HG03565 (cell line): ENCODE measurements around the gene APOL1.
"Not testable (repeated sequence)": the region's sequence is repeated elsewhere in the genome, so short reads cannot be mapped to it uniquely, and the experiment has no call there.

ENCODE experiments used
- ATAC-seq: cut with Tn5 transposase; IDR thresholded peaks from one replicate; pipeline ENCODE4 v1.9.1; 2021; ENCODE audit warnings: mild to moderate bottlenecking, moderate library complexity; ENCODE audit not compliant: unreplicated experiment

Gene APOL1

DNA sequence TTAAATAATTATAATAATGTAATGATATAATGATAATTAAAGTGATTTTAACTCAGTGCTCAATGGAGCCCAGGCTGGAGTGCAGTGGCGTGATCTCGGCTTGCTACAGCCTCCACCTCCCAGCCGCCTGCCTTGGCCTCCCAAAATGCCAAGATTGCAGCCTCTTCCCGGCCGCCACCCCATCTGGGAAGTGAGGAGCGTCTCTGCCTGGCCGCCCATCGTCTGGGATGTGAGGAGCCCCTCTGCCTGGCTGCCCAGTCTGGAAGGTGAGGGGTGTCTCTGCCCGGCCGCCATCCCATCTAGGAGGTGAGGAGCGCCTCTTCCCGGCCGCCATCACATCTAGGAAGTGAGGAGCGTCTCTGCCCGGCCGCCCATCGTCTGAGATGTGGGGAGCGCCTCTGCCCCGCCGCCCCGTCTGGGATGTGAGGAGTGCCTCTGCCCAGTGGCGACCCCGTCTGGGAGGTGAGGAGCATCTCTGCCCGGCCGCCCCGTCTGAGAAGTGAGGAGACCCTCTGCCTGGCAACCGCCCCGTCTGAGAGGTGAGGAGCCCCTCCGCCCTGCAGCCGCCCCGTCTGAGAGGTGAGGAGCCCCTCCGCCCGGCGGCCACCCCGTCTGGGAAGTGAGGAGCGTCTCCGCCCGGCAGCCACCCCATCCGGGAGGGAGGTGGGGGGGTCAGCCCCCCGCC is 37.6 kb downstream of the APOL1 start:
- ATAC-seq = not testable (repeated sequence)

DNA sequence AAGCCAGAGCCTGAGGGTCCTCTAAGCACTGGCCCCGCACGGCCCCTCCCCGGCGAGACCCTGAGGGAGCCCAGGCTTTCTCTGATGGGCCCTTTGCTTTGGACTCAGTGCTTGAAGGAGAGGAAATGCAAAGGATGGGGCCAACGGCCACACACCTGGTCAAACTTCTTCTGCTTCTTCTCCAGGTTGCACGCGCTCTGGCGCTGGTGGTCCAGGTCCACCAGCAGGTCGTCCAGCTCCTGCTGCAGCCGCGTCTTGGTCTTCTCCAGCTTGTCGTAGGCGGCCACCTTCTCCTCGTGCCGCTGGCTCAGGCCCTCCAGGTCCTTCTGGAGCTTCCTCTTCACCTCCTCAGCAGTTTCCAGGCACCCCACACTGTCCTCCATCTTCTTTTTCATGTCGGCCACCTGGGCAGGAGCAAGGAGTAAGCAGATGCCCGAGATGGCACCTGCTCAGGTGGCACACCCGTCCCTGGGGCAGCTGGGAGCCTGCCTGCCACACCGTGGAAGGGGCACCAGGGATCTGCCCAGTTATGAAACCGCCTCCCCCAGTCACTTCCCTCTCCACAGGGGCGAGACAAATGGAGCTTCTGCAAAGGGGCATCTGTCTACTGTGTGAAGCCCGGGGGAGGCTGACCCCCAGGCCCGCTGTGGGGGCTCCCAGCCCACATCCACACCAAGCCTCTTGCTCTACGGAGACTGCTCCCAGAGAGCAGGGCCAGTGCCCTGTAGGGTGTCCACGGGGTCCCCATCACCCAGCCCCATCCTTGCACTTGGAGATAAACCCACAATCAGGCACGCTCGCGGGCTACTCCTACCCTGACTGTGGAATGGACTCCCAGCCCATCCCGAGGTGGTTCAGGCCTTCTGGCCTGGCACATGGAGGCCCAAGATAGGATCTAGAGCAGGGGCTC is 39.2 kb downstream of the APOL1 start:
- ATAC-seq = no peak

DNA sequence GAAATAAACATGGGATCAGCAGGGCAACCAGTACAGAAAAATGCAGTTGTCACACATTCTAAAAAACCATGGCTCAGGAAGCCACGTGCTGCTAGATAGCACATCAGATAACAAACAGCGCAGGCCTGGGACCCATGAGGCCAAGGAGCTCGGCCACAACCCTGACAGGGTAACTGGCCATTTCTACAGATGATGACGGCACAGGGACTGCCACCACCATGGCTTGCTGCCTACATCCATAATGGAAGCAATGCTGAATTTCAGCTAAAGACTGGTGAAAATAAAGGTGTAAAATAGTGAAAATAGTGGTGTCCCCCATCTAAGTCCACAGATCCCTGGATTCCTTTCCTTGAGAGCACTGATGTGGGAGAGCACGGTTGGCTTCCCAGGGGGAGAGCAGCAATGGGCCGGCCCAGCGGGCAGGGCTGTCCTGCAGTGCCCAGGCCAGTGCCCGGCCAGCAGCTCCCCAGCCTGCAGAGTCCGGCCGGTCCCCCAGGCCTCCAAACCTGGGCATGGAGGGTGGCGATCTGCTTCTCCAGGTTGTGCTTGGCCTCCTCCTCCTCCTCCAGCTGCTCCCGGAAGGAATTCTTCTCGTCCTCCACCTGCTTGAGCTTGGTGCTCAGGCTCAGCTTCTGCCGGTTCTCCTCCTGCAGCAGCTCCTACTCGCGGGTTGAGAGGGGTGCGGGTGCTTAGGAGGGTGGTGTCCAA is 40.0 kb downstream of the APOL1 start:
- no peak for ATAC-seq

DNA sequence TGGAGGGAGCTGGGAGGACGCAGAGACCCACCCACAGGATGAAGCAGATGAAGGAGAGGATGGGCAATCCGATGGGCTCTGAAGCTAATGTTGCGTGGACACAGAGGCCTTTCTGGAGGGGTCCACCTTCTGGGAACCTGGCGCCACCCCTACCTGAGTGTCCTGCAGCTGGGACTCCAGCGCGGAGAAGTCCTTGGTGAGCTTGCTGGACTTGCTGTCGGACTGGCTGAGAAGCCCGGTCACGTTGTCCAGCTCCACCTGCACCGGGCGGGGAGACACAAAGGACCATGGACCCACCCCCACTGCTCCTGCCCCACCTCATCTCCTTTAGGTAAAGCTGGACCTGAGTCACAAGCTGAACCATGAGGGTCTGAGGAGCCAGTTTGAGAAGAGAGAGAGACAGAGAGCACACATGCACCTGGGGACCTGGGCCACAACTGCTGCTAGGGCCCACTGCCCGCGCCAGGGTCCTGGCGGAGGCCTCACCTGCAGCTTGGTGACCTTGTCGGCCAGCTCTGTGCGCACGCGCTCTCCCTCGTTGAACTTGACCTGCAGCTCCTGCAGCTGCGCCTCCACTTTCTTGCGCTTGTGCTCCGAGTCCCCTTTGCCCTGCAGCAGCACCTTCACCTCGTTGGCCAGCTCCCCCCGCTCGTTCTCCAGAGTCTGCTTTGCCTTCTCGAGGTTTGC is 40.8 kb downstream of the APOL1 start:
- no peak for ATAC-seq

DNA sequence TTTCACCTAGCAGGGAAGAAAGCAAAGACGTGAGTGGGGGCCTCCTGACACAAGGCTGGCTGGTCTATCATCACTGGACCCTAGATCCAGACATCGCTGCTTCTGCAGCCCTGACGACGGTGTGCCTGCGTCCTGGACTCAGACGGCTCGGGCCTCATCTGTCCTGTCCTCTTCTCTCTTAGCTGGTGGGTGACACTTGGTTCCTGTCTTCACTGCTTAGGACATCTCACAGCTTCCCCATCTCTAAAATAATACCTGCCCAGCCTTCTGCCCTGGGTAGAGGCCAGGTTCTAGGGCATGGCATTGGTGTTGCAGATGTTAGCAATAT is 41.3 kb downstream of the APOL1 start:
- ATAC-seq = no peak

DNA sequence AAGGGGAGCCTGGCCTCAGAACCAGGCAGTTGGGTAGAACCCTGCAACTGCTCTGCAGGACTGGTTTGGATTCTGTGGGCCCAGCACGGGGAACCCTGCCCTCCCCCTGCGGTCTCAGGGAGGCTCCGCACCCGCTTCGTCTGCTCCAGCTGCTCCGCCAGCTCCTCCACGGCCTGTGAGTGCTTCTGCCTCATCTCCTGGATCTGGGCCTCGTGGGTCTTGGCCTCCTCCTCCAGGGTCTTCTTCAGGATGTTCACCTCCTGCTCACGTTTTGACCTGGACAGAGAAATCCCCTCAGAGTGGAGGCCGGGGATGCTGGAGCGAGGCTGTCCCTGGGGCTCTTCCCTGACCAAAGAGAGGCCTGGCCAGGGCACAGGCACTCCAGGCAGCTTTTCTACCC is 41.9 kb downstream of the APOL1 start:
- ATAC-seq = no peak

DNA sequence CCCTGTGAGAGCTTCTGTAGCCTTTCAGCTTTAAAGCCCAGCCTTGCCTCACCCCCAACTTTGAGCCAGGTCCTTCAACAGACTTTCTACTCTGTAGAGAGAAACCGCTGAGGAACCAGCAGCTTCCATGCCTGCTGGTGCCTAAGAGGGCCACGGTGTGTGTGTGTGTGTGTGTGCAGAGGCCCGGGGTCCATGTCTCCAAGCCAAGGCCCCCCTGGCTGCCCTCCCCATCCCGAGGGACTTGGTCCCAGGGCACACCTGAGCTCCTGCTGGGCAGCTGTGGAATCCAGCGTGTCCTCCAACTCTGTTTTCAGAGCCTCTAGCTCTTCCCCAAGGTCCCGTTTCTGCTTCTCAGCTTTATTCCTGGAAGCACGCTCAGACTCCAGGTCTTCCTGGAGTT is 42.3 kb downstream of the APOL1 start:
- no peak for ATAC-seq

DNA sequence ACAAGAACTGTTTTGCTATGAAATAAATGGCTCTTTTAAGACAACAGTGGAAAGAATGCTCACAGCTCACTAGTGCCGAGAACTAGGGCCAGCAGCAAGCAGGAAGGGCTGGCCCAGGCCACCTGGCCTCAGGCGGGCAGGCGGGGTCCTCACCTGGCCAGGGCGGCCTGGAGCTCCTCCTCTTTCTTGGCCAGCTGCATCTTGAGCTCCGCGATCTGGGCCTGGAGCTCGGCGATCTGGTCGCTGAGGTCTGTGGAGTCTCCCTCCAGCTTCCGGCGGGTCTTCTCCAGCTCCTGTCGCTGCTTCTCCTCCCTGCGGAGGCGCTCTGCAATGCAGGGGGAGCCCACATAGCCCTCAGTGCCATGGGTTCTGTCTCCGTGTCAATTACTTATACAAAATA is 43.8 kb downstream of the APOL1 start:
- ATAC-seq = no peak

DNA sequence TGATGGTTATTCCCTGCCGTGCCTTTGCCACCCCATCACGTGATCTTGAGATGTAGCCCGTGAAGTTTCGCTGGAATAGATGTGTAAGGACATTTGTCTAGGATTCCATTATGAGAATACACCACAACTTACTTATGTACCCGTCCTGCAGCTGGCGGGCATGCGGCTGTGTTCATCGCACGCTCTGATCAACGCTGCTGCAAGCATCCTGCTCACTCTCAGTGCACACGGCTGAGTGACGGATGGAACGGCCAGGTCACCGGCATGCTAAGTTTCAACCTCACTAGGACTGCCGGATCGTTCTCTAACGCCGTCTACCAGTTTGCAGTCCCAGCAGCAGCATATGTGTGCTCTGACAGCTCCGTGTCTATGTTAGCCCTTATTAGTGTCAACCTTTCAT is 44.6 kb downstream of the APOL1 start:
- ATAC-seq = no peak

DNA sequence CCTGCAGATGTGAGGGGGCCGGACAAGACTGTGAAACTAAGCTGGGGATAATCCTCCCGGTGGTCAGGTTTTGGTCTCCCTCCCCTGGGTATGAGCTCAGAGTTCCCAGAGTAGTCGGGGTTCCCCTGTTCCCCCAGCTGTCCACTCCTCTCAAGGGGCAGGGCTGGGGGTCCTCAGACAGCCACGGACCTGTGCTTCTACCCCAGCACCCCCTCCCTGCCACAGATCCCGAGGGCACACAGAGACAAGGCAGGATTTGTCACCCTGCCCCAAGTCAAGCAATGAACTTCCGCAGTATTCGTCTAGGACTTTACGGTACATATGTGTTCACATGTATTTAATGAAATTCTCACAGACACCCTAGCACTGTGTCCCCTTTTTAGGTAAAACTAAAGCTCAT is 45.2 kb downstream of the APOL1 start:
- ATAC-seq = no peak

DNA sequence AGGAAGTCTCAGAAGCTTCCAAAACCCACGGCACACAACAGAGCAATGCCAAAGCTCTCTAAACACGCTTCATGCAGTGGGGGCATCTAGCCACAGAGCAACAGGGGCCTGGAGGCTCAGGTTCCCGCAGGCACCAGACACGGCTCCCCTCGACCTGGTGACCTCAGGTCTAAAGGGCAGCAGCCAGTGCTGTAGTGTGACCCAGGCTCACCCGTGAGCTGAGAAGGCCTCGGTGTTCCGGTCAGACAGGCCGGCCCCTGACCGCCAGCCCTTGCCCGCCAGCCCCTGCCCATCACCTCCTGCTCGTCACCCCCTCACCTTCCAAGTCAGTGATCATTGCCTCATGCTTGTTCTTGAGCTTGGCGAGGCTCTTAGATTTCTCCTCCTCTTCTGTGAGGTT is 45.7 kb downstream of the APOL1 start:
- no peak for ATAC-seq

DNA sequence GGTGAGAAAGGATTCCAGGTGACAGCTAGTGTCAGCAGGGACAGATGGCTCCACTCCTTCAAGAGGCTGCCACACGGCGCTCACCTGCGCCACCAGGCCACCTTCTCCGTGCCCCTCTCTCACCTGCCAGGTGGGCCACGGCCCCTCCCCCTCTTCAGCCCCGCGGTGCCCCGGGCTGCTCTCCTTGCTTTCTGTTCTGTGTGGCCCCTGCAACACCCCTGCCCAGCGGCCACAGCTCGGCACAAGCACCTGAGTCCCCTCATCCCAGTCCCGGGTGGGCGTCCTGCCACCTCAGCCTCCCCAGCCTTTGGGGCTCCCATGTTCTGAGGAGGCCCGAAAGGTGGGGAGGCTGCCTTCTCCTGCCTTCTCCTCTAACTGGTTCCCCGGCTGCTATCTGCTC is 46.4 kb downstream of the APOL1 start:
- no peak for ATAC-seq

DNA sequence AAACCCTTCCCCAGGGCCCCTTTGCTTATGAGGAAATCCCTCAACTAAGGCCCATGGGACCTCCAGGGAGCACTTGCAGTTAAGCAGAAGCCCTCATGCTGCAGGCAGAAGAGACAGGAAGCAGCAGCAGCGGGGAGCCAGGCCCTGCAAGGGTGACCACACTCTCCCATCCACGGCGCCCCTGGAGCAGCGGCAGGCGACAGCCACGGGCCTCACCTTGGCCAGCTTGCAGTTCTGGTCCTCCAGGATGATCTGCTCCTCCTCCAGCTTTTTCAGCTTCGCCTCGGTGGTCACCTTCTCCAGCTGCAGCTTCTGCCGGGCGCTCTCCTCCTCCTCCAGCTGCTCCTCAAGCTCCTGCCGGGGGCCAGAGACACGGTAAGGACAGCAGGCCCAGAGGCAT is 47.0 kb downstream of the APOL1 start:
- no peak for ATAC-seq

DNA sequence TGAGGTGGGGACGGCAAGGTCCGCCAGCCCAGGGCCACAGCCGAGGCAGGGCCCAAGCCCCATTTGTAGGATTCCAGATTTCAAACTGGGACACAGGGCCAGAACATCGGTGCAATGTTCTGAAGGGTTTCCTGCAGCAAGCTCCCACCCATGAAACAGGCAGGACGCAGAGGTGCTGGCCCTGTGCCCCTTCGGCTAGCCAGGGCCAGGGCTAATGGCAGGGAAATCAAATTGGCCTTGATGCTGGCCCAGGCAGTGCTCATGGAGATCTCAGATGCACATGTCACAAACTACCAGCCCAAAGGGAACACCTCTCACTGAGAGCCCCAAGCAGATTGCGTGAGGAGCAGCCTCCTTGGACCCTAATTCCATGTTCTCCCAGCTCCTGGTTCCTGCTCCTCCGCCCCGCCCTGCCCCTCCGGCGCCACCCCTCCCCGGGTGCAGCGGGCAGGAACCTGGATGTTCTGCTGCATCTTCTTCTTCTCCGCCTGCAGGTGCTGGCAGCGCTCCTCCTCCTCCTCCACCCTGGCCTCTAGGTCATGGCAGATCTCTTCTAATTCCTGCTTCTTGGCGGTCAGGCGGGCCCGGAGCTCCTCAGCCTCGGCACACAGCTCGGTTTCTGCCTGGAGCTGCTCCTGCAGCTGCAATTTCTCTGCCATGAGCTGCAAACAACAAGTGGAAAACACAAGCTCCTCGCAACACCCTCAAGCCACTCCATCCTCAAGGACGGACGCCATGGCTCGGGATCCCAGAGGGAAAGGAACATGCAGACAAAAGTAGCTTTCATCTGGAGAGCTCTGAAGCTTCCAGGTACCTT is 47.7 kb downstream of the APOL1 start:
- no peak for ATAC-seq

DNA sequence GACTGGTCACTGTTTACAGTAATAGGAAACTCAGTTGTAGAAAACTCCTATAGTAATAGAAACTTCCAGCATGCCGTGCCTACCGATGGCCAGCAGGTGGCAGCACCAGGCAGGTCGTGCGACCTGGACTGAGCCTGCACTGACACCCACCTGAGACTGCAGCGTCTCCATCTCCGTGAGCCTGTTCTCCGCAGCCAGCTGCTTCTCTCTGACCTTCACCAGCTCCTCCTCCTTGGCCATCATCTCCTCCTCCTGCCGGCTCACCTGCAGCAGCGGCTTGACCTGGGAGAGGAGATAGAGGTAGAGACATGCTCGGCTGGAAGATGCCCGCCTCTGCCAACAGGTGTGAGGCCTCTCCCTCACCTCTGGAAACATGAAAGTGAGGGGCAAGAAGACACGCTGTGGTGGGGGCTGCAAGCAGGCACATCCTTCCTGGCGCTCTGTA is 48.5 kb downstream of the APOL1 start:
- ATAC-seq = peak; percentile 51

DNA sequence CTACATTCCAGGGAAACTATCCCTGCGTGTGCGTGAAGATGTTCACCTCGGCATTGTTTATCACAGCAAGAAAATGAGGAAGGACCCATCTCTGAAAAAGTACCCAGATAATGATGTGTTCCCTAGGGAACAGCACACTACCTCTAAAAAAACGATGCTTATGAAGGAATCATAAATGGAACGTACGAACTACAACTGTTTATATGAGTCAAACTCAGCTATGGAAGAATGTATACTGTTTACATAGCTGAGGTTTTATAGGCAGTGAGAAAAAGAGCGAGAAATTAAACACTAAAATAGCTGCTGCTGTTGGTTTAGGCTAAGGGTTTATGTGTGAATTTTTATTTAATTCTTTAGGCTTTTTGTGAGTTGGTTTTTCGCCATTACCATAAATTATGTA is 48.9 kb downstream of the APOL1 start:
- ATAC-seq = no peak

DNA sequence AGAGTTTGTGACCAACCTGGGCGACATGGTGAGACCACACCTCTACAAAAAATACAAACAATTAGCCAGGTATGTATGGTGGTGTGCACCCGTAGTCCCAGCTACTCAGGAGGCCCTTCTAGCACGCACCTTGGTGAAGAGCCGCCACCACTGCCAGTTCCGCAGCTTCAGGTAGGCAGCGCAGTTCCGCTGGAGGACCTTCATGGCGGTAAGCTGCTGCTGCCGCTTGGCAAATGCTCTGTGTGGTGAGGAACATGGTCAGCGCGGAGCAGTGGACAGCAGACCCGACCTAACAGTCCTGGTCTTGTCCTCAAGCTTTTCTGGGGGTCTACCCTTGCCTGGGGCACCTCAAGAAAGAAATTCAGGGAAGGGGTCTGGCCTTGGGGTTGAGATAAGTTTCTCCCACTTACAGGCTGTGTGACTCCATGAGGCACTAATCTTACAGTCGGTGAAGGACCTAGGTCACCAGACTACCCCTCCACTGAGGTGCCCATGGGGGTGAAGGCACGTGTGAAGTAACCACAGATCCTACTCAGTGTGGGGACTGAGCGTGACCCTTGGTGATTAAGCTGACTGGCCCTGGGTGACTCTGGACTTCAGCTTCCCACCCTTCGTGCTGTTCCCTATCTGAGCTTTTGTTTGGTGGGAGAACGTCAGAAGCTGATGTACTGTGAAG is 49.6 kb downstream of the APOL1 start:
- ATAC-seq = no peak

DNA sequence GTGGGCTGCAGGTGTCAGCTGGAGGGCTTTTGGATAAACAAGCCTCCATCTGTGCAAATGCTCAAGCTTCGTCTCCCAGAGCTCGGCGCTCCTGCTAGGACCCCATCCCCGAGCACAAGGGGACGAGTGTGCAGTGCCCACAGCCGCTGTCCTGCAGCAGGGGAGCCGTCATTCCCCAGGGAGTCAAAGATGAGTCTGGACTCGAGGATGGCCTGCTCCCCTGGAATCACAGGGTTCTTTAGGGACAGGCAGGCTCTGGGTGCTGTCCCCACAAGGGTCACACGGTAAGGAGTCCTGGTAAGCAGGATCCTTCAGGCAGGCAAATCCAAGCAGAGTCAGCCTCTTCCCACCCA is 50.2 kb downstream of the APOL1 start:
- ATAC-seq = no peak

DNA sequence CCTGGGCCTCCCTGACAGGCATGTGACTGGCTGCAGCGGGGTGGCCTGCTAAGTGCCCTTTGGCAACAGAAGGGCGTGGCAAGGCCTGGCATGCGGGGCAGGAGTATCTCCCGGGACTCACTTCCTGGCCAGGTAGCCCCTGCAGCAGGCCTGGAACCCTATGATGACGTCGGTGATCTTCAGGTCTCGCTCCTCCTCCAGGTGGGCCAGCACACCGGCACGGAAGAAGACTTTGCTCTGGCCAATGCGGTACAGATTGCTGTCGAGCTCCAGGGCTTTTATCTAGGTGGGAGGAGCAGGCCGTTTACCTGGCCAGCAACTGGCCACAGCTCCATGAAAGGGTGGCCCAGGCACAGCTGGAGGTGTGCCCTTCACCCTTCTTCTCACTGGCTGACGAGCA is 50.9 kb downstream of the APOL1 start:
- no peak for ATAC-seq

DNA sequence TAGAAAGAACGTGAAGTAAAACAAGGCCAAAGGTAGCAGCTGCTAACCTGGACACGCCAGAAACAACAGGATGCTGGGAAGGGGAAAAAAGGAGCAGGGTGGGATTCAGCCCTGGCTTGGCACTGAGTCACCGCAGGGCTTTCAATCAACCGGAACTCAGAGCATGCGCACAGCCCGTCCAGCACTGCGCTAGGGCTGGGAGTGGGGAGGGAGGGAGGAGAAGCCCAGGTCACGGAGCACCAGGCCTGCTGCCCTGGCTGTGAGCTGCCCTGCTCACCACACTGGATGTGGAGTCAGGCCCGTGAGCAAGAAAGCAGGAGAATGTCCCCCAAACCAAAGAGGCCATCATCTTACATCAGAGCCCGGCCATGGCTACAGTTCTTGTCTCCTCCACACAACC is 51.5 kb downstream of the APOL1 start:
- no peak for ATAC-seq
